CD14-positive monocyte (primary cell): ENCODE measurements around the gene FADS2. TPM values are rescaled to one million over a fixed set of nuclear protein-coding genes. Genes with fewer than 3 reads are reported as not detected.
A peak's percentile ranks its signal among the peaks of the same experiment; 100 is the strongest.

ENCODE experiments used
- DNase-seq, 3 donors: peaks; one replicate each; pipeline ENCODE4 v3.0.0-alpha.2; 2011 to 2022
- H2AFZ ChIP-seq: 2 replicates; pipeline ENCODE4 v1.6.0; 2012; ENCODE audit warnings: mild to moderate bottlenecking, low read depth, low read length, inconsistent platforms; ENCODE audit not compliant: insufficient read depth, poor library complexity, severe bottlenecking
- H3K27ac ChIP-seq, 2 donors: 1 replicate in 1 of 2; 2 replicates in 1 of 2; pipeline ENCODE4 v1.5.1; 2012 to 2013; ENCODE audit warnings: low read length in 2 of 2, control low read depth in 1 of 2, inconsistent platforms in 1 of 2, low read depth in 1 of 2, mild to moderate bottlenecking in 1 of 2
- H3K27me3 ChIP-seq, 2 donors: one replicate each; pipeline versions ENCODE4 v1.6.0 to v1.6.1; 2011 to 2013; ENCODE audit warnings: low read length in 2 of 2; ENCODE audit not compliant: control insufficient read depth in 2 of 2, insufficient read depth in 2 of 2
- H3K36me3 ChIP-seq, 2 donors: replicated peaks in 1 of 2; 1 replicate in 1 of 2; 2 replicates in 1 of 2; pipeline versions ENCODE4 v1.5.1 to v1.6.1; 2012 to 2013; ENCODE audit warnings: low read length in 2 of 2, control low read depth in 1 of 2, inconsistent platforms in 1 of 2, mild to moderate bottlenecking in 1 of 2; ENCODE audit not compliant: insufficient read depth in 2 of 2, control insufficient read depth in 1 of 2
- H3K4me1 ChIP-seq, 2 donors: 1 replicate in 1 of 2; 2 replicates in 1 of 2; pipeline versions ENCODE4 v1.5.1 to v1.6.1; 2012 to 2013; ENCODE audit warnings: low read length in 2 of 2, control low read depth in 1 of 2, inconsistent platforms in 1 of 2, mild to moderate bottlenecking in 1 of 2, moderate library complexity in 1 of 2; ENCODE audit not compliant: insufficient read depth in 2 of 2, control insufficient read depth in 1 of 2
- H3K4me2 ChIP-seq: replicated peaks from 2 replicates; pipeline ENCODE3; 2012; ENCODE audit warnings: low read length, moderate library complexity, mild to moderate bottlenecking; ENCODE audit not compliant: poor library complexity, severe bottlenecking; ENCODE audit errors: extremely low read depth
- H3K4me3 ChIP-seq, 3 experiments: fragments of 200-600 bp in 1 of 3; sonication (generic) in 1 of 3; replicated peaks in 1 of 3; 1 replicate in 2 of 3; 2 replicates in 1 of 3; pipeline ENCODE4 v1.5.1; 2011 to 2013; ENCODE audit warnings: low read length in 3 of 3, mild to moderate bottlenecking in 3 of 3, control low read depth in 2 of 3, low read depth in 2 of 3, inconsistent platforms in 1 of 3, moderate library complexity in 1 of 3
- H3K79me2 ChIP-seq: 2 replicates; pipeline ENCODE4 v1.6.0; 2012; ENCODE audit warnings: mild to moderate bottlenecking, control low read depth, inconsistent platforms, low read length, moderate library complexity; ENCODE audit not compliant: insufficient read depth
- H3K9ac ChIP-seq: 2 replicates; pipeline ENCODE4 v1.6.0; 2017; ENCODE audit warnings: low read length, mild to moderate bottlenecking; ENCODE audit not compliant: insufficient read depth, poor library complexity, severe bottlenecking
- H3K9me3 ChIP-seq, 2 donors: replicated peaks in 1 of 2; 1 replicate in 1 of 2; 2 replicates in 1 of 2; pipeline versions ENCODE4 v1.5.1 to v1.6.1; 2012 to 2013; ENCODE audit warnings: low read length in 2 of 2, control low read depth in 1 of 2; ENCODE audit not compliant: control insufficient read depth in 1 of 2, insufficient read depth in 1 of 2
- H4K20me1 ChIP-seq: 2 replicates; pipeline ENCODE4 v1.6.0; 2012; ENCODE audit warnings: mild to moderate bottlenecking, low read length, control low read depth, moderate library complexity; ENCODE audit not compliant: insufficient read depth
- H3K27ac Mint-ChIP-seq, 7 donors: one replicate each; pipeline ENCODE4 v1.8.0; 2020; ENCODE audit warnings: mild to moderate bottlenecking in 7 of 7, mixed read lengths in 7 of 7, moderate library complexity in 6 of 7, inconsistent platforms in 2 of 7
- H3K27me3 Mint-ChIP-seq, 3 donors: one replicate each; pipeline ENCODE4 v1.8.0; 2021 to 2022; ENCODE audit warnings: low read depth in 3 of 3, mild to moderate bottlenecking in 3 of 3, mixed read lengths in 3 of 3, moderate library complexity in 3 of 3, inconsistent platforms in 1 of 3
- H3K36me3 Mint-ChIP-seq, 2 donors: one replicate each; pipeline ENCODE4 v1.8.0; 2020; ENCODE audit warnings: mixed read lengths in 2 of 2, inconsistent platforms in 1 of 2, mild to moderate bottlenecking in 1 of 2
- H3K4me1 Mint-ChIP-seq: one replicate; pipeline ENCODE4 v1.8.0; 2020; ENCODE audit warnings: mild to moderate bottlenecking, mixed read lengths
- H3K4me3 Mint-ChIP-seq, 2 donors: one replicate each; pipeline ENCODE4 v1.8.0; 2020; ENCODE audit warnings: mild to moderate bottlenecking in 2 of 2, mixed read lengths in 2 of 2, moderate library complexity in 1 of 2
- H3K9me3 Mint-ChIP-seq, 7 donors: one replicate each; pipeline ENCODE4 v1.8.0; 2020 to 2022; ENCODE audit warnings: mixed read lengths in 7 of 7, mild to moderate bottlenecking in 6 of 7, moderate library complexity in 6 of 7, inconsistent platforms in 2 of 7
- WGBS: methylation state at CpG from one replicate; pipeline ENCODE4 v1.1.5; 2013; ENCODE audit warnings: missing lambda C conversion rate; ENCODE audit not compliant: insufficient coverage; 5-methylcytosine and 5-hydroxymethylcytosine counted together
- intact Hi-C, 2 donors: fragments of 100-400 bp; cut with micrococcal nuclease; formaldehyde crosslinking; loops; one replicate each; pipeline versions ENCODE4 v1.15.0 to v1.15.1; 2023
- polyA plus RNA-seq, 3 donors: library from polyadenylated mRNA; depleted of rRNA in 1 of 3; unstranded in 2 of 3; stranded (reverse) in 1 of 3; fragments of 300-500 nt in 2 of 3; fragments of >200 nt in 1 of 3; fragmentation: Illumina TruSeq in 2 of 3; gene quantifications; 1 replicate in 2 of 3; 2 replicates in 1 of 3; pipeline ENCODE4 v1.2.3, GENCODE V29; 2012 to 2021
- TF ChIP-seq, protein P1 (sequence below): fragments of 200-600 bp; IDR thresholded peaks from one replicate; pipeline ENCODE4 v1.8.0; 2022; ENCODE audit warnings: antibody characterized with exemption, mild to moderate bottlenecking

Gene FADS2
- polyA plus RNA-seq, 3 donors = 5.1 to 19.9 (median 6.4) TPM

DNA sequence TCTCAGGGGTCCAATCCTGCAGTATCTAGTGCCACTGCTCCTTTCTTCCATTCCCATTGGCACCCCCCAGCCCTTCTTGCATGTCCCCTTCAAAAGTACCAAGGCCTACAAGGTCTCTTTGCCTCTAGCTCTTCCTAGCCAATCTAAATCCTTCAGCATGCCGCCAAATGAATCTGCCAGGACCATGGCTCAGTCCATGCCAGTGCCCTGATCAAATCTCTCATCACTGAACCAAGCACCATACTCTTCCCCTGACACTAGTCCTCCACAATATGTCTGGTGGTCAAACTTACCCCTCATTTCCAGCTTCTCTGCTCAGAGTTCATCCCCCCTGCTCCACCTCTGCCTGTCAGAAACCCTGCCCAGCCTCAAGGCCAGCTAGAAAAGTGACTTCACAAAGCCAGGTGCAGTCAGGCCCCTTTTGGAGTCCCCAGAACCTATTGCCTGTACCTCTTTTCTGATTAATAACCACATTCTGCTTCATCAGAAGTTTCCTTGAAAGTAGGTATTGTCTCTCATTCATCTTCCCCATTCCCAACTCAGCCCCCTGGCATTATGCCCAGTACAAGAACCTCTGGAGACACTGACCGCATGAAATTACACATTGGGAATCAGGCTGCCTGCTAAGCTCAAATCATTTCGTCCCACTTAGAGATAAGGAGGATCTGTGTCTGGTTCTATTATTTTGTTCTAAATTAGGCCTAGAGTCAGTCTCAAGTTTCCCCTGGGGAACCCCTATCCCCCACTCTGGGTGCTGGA, 24.0 kb upstream of the FADS2 start:
- Histone ChIP-seq H3K27ac (no peak overlapping the region), H3K27me3 (no peaks in the 10 kb centered on the region), H3K9ac (no peak overlapping the region), H3K4me2 (no peak overlapping the region), H3K4me3 (no peak overlapping the region), H3K36me3 (peaks cover 48 to 93% of the 10 kb centered on the region in 2 donors), H3K79me2 (peaks cover 6% of the 10 kb centered on the region), H3K4me1 (peaks cover 4% of the 10 kb centered on the region in 2 donors), H2AFZ (no peak overlapping the region), H4K20me1 (no peaks in the 10 kb centered on the region), H3K9me3 (no peaks in the 10 kb centered on the region)
- peaks cover 69 to 90% of the 10 kb centered on the region in 2 donors for H3K36me3 Mint-ChIP-seq
- H3K27me3 Mint-ChIP-seq = no peaks in the 10 kb centered on the region
- H3K9me3 Mint-ChIP-seq = peaks cover 0 to 3% (median 0%) of the 10 kb centered on the region in 7 donors
- TF ChIP-seq, protein P1, sequence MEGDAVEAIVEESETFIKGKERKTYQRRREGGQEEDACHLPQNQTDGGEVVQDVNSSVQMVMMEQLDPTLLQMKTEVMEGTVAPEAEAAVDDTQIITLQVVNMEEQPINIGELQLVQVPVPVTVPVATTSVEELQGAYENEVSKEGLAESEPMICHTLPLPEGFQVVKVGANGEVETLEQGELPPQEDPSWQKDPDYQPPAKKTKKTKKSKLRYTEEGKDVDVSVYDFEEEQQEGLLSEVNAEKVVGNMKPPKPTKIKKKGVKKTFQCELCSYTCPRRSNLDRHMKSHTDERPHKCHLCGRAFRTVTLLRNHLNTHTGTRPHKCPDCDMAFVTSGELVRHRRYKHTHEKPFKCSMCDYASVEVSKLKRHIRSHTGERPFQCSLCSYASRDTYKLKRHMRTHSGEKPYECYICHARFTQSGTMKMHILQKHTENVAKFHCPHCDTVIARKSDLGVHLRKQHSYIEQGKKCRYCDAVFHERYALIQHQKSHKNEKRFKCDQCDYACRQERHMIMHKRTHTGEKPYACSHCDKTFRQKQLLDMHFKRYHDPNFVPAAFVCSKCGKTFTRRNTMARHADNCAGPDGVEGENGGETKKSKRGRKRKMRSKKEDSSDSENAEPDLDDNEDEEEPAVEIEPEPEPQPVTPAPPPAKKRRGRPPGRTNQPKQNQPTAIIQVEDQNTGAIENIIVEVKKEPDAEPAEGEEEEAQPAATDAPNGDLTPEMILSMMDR = no peak
- DNase-seq = no peak
- 100% methylated on average over 2 of the region's 3 CpGs for WGBS
- H3K27ac Mint-ChIP-seq = no peak overlapping the region
- H3K4me1 Mint-ChIP-seq = peaks cover 13% of the 10 kb centered on the region
- no peak overlapping the region for H3K4me3 Mint-ChIP-seq
- intact Hi-C loops = loop anchor here in 1 of 2 donors (10.0 kb wide), 1 partner anchor 81 kb away; no protein-coding TSS in a partner anchor

DNA sequence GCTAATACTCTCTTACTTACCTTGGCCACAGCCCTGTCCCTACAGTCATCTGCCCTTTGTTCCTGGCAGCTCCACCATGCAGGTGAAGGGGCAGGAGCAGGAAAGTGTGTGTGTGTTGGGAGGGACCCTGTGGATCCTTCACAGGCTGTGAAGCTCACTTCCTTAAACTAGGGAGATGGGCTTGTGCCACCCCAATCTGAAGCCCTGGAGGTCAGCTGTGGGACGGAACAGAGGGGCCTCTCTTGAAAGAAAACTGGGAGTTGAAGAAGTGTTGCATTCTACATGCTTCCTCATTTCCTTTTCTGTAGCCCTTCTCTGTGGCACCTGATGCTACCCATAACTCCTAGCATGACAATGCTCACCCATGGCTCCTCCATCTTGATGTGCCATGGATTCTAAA, 23.0 kb upstream of the FADS2 start:
- TF ChIP-seq, protein P1 = no peak
- H2AFZ ChIP-seq = no peak overlapping the region
- H3K4me3 Mint-ChIP-seq = no peak overlapping the region
- no peaks in the 10 kb centered on the region for H3K4me1 ChIP-seq
- intact Hi-C loops = loop anchor here in 1 of 2 donors (5.0 to 10.0 kb wide), 2 partner anchors 80 to 152 kb away; no protein-coding TSS in a partner anchor
- no CpG with 5 or more reads among the region's 1 CpG for WGBS
- peak overlapping the region in 1 of 2 donors; percentile 22 for H3K27ac ChIP-seq
- no peaks in the 10 kb centered on the region for H3K27me3 ChIP-seq
- H3K27me3 Mint-ChIP-seq = no peaks in the 10 kb centered on the region
- H3K4me2 ChIP-seq = no peak overlapping the region
- peaks cover 76 to 95% of the 10 kb centered on the region in 2 donors for H3K36me3 Mint-ChIP-seq
- H4K20me1 ChIP-seq = no peaks in the 10 kb centered on the region
- peaks cover 54 to 99% of the 10 kb centered on the region in 2 donors for H3K36me3 ChIP-seq
- peaks cover 0 to 3% (median 0%) of the 10 kb centered on the region in 7 donors for H3K9me3 Mint-ChIP-seq
- peaks cover 5% of the 10 kb centered on the region for H3K4me1 Mint-ChIP-seq
- H3K4me3 ChIP-seq = no peak overlapping the region
- no peak for DNase-seq
- H3K27ac Mint-ChIP-seq = peak overlapping the region in 5 of 7 donors; percentile 19 to 52 (median 27)
- H3K9me3 ChIP-seq = no peaks in the 10 kb centered on the region
- no peak overlapping the region for H3K9ac ChIP-seq
- peaks cover 4% of the 10 kb centered on the region for H3K79me2 ChIP-seq
